ENCODE data around the gene ID4. TPM values are rescaled to one million over a fixed set of nuclear protein-coding genes. Genes with fewer than 3 reads are reported as not detected.

The ID4 gene
- total RNA-seq, 3 donors from 2014 or later: 3.0 to 7.4 (median 4.7) TPM

- intact Hi-C loops (cut with DNase I, micrococcal nuclease): no loop called here
- TF ChIP-seq CTCF (IDR thresholded peaks at IDR 0.05): no peak
- Histone ChIP-seq H3K36me3 (ENCODE audit: low read depth) (no peaks in the 10 kb centered on the region), H3K4me3 (no peak overlapping the region), H3K4me1 (ENCODE audit: low read depth) (no peaks in the 10 kb centered on the region), H3K9me3 (no peaks in the 10 kb centered on the region)
- ATAC-seq: no peak
- DNase-seq: no peak
These were observed 12.9 kb upstream of the ID4 start for GRCh38 chr6:19824058-19824807.

- no peaks in the 10 kb centered on the region for H3K9me3 ChIP-seq
- TF ChIP-seq CTCF (IDR thresholded peaks at IDR 0.05): no peak
- no peaks in the 10 kb centered on the region for H3K36me3 ChIP-seq (ENCODE audit: low read depth)
- no peaks in the 10 kb centered on the region for H3K4me1 ChIP-seq (ENCODE audit: low read depth)
- no peak for DNase-seq
- H3K4me3 ChIP-seq: no peak overlapping the region
- intact Hi-C loops (cut with DNase I, micrococcal nuclease): no loop called here
- ATAC-seq: no peak
These were observed 9.9 kb upstream of the ID4 start for GRCh38 chr6:19827247-19827646.

GRCh38 chr6:19827903-19828302 is 9.3 kb upstream of the ID4 start:
- no peaks in the 10 kb centered on the region for H3K36me3 ChIP-seq (ENCODE audit: low read depth)
- H3K9me3 ChIP-seq: no peaks in the 10 kb centered on the region
- no peak for TF ChIP-seq CTCF (IDR thresholded peaks at IDR 0.05)
- no peak overlapping the region for H3K4me3 ChIP-seq
- DNase-seq: no peak
- intact Hi-C loops (cut with DNase I, micrococcal nuclease): no loop called here
- no peaks in the 10 kb centered on the region for H3K4me1 ChIP-seq (ENCODE audit: low read depth)
- ATAC-seq: no peak

- no peak overlapping the region for H3K4me3 ChIP-seq
- no peak for TF ChIP-seq CTCF (IDR thresholded peaks at IDR 0.05)
- DNase-seq (no peak), ATAC-seq (no peak)
- H3K4me1 ChIP-seq (ENCODE audit: low read depth): no peaks in the 10 kb centered on the region
- H3K9me3 ChIP-seq: no peaks in the 10 kb centered on the region
- intact Hi-C loops (cut with DNase I, micrococcal nuclease): no loop called here
- no peaks in the 10 kb centered on the region for H3K36me3 ChIP-seq (ENCODE audit: low read depth)
These were observed 7.0 kb upstream of the ID4 start for GRCh38 chr6:19830171-19830570.

- DNase-seq: no peak
- no peaks in the 10 kb centered on the region for H3K36me3 ChIP-seq (ENCODE audit: low read depth)
- ATAC-seq: no peak
- intact Hi-C loops (cut with DNase I, micrococcal nuclease): no loop called here
- H3K4me3 ChIP-seq: no peak overlapping the region
- no peaks in the 10 kb centered on the region for H3K9me3 ChIP-seq
- H3K4me1 ChIP-seq (ENCODE audit: low read depth): no peaks in the 10 kb centered on the region
- TF ChIP-seq CTCF (IDR thresholded peaks at IDR 0.05): no peak
These were observed 5.8 kb upstream of the ID4 start for GRCh38 chr6:19831358-19831757.

- Histone ChIP-seq H3K9me3 (no peaks in the 10 kb centered on the region), H3K4me3 (no peak overlapping the region), H3K4me1 (ENCODE audit: low read depth) (no peaks in the 10 kb centered on the region), H3K36me3 (ENCODE audit: low read depth) (no peaks in the 10 kb centered on the region)
- no peak for TF ChIP-seq CTCF (IDR thresholded peaks at IDR 0.05)
- intact Hi-C loops (cut with DNase I, micrococcal nuclease): no loop called here
- DNase-seq (no peak), ATAC-seq (no peak)
These were observed 3.2 kb upstream of the ID4 start for GRCh38 chr6:19833947-19834346.

Measured in mucosa of descending colon (tissue), 3 donors.